ENCODE data around the gene RPE. TPM values are rescaled to one million over a fixed set of nuclear protein-coding genes. Genes with fewer than 3 reads are reported as not detected.

The RPE gene
- polyA plus RNA-seq, 1 donor (not counting 4 experiments of a cell fraction or from before 2014, with no cell fraction given), result 69.6 TPM

DNA sequence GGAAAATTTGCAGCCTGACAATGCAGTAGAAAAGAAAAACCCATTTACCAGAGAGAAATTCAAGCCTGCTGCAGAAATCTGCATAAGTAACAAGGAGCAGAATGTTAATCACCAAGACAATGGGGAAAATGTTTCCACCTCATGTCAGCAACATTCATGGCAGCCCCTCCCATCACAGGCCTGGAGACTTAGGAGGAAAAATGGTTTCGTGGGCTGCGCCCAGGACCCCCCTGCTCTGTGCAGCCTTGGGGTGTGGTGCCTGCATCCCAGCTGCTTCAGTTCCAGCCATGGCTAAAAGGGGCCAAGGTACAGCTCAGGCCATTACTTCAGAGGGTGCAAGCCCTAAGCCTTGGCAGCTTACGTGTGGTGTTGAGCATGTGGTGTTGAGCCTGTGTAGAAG is 53.4 kb downstream of the RPE start:
- H3K27me3 ChIP-seq (ENCODE audit: control insufficient read depth, extremely low read depth, insufficient read depth, low read length), result no peaks in the 10 kb centered on the region
- no peaks in the 10 kb centered on the region for H3K79me2 ChIP-seq (ENCODE audit: control insufficient read depth, insufficient read depth, low read length)
- H3K4me2 ChIP-seq (ENCODE audit: control insufficient read depth, extremely low read depth, insufficient read depth, low read depth, low read length), result no peak overlapping the region
- no peaks in the 10 kb centered on the region for H3K36me3 ChIP-seq (ENCODE audit: control insufficient read depth in 2 of 2, extremely low read depth in 1 of 2, insufficient read depth in 2 of 2, low read length in 2 of 2)
- H3K9me1 ChIP-seq (ENCODE audit: control insufficient read depth, extremely low read depth, insufficient read depth, low read length), result no peaks in the 10 kb centered on the region
- no peaks in the 10 kb centered on the region for H3K9me3 ChIP-seq (ENCODE audit: control insufficient read depth, low read depth, low read length)
- H3K27ac ChIP-seq (ENCODE audit: control insufficient read depth, insufficient read depth, low read length), result no peak overlapping the region
- no peak overlapping the region for H3K9ac ChIP-seq (ENCODE audit: control insufficient read depth, extremely low read depth, insufficient read depth, low read length)
- DNase-seq (ENCODE audit: low read depth, low spot score), result no peak
- H3K4me3 ChIP-seq (ENCODE audit: control insufficient read depth in 2 of 3, extremely low read depth in 1 of 3, insufficient read depth in 2 of 3, low read depth in 1 of 3, low read length in 3 of 3), result no peak overlapping the region
- no peak for FAIRE-seq
- no peaks in the 10 kb centered on the region for H4K20me1 ChIP-seq (ENCODE audit: control insufficient read depth, extremely low read depth, insufficient read depth, low read length)
- no peaks in the 10 kb centered on the region for H3K4me1 ChIP-seq (ENCODE audit: control insufficient read depth, extremely low read depth, insufficient read depth, low read length)
- no peak overlapping the region for H2AFZ ChIP-seq (ENCODE audit: control insufficient read depth, low read length)
- TF ChIP-seq, protein P1, sequence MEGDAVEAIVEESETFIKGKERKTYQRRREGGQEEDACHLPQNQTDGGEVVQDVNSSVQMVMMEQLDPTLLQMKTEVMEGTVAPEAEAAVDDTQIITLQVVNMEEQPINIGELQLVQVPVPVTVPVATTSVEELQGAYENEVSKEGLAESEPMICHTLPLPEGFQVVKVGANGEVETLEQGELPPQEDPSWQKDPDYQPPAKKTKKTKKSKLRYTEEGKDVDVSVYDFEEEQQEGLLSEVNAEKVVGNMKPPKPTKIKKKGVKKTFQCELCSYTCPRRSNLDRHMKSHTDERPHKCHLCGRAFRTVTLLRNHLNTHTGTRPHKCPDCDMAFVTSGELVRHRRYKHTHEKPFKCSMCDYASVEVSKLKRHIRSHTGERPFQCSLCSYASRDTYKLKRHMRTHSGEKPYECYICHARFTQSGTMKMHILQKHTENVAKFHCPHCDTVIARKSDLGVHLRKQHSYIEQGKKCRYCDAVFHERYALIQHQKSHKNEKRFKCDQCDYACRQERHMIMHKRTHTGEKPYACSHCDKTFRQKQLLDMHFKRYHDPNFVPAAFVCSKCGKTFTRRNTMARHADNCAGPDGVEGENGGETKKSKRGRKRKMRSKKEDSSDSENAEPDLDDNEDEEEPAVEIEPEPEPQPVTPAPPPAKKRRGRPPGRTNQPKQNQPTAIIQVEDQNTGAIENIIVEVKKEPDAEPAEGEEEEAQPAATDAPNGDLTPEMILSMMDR (optimal IDR thresholded peaks at IDR 0.05 in 1 of 3, IDR thresholded peaks at IDR 0.05 in 1 of 3, conservative IDR thresholded peaks at IDR 0.05 in 1 of 3; ENCODE audit: extremely low read depth in 1 of 3, insufficient read depth in 2 of 3, low read length in 3 of 3), result no peak
- no peak for TF ChIP-seq EZH2 (IDR thresholded peaks at IDR 0.05; ENCODE audit: low read length)
- dilution Hi-C loops (cut with MboI; ENCODE audit: extremely low pct_ligation_motif_present, low sequenced_read_pairs), result no loop called here

DNA sequence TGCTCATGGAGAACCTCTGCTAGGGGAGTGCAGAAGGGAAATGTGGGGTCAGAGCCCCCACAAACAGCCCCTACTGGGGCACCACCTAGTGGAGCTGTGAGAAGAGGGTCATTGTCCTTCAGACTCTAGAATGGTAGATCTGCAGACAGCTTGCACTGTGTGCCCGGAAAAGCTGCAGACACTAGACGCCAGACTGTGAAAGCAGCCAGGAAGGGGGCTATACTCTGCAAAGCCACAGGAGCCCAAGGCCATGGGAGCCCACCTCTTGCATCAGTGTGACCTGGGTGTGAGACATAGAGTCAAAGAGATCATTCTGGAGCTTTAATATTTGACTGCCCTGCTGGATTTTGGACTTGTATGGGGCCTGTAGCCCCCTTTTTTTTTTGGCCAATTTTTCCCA is 60.9 kb downstream of the RPE start:
- H4K20me1 ChIP-seq (ENCODE audit: control insufficient read depth, extremely low read depth, insufficient read depth, low read length), result no peaks in the 10 kb centered on the region
- no peak overlapping the region for H3K4me2 ChIP-seq (ENCODE audit: control insufficient read depth, extremely low read depth, insufficient read depth, low read depth, low read length)
- no peaks in the 10 kb centered on the region for H3K27me3 ChIP-seq (ENCODE audit: control insufficient read depth, extremely low read depth, insufficient read depth, low read length)
- H2AFZ ChIP-seq (ENCODE audit: control insufficient read depth, low read length), result no peak overlapping the region
- TF ChIP-seq, protein P1 (optimal IDR thresholded peaks at IDR 0.05 in 1 of 3, IDR thresholded peaks at IDR 0.05 in 1 of 3, conservative IDR thresholded peaks at IDR 0.05 in 1 of 3; ENCODE audit: extremely low read depth in 1 of 3, insufficient read depth in 2 of 3, low read length in 3 of 3), result no peak
- no peak for TF ChIP-seq EZH2 (IDR thresholded peaks at IDR 0.05; ENCODE audit: low read length)
- FAIRE-seq, result no peak
- no peaks in the 10 kb centered on the region for H3K9me1 ChIP-seq (ENCODE audit: control insufficient read depth, extremely low read depth, insufficient read depth, low read length)
- no peaks in the 10 kb centered on the region for H3K79me2 ChIP-seq (ENCODE audit: control insufficient read depth, insufficient read depth, low read length)
- H3K9me3 ChIP-seq (ENCODE audit: control insufficient read depth, low read depth, low read length), result no peaks in the 10 kb centered on the region
- DNase-seq (ENCODE audit: low read depth, low spot score), result no peak
- H3K36me3 ChIP-seq (ENCODE audit: control insufficient read depth in 2 of 2, extremely low read depth in 1 of 2, insufficient read depth in 2 of 2, low read length in 2 of 2), result no peaks in the 10 kb centered on the region
- H3K4me3 ChIP-seq (ENCODE audit: control insufficient read depth in 2 of 3, extremely low read depth in 1 of 3, insufficient read depth in 2 of 3, low read depth in 1 of 3, low read length in 3 of 3), result no peak overlapping the region
- dilution Hi-C loops (cut with MboI; ENCODE audit: extremely low pct_ligation_motif_present, low sequenced_read_pairs), result no loop called here
- H3K4me1 ChIP-seq (ENCODE audit: control insufficient read depth, extremely low read depth, insufficient read depth, low read length), result no peaks in the 10 kb centered on the region
- no peak overlapping the region for H3K27ac ChIP-seq (ENCODE audit: control insufficient read depth, insufficient read depth, low read length)
- H3K9ac ChIP-seq (ENCODE audit: control insufficient read depth, extremely low read depth, insufficient read depth, low read length), result no peak overlapping the region

Other genes starting within 250 kb of the RPE start
- gene UNC80, start 230.8 kb upstream of the RPE start, polyA plus RNA-seq, result 0.09 to 0.13 TPM (median 0.10 TPM) in 3 replicates
- 2.1 to 4.7 TPM (median 3.2 TPM) in 3 replicates for gene KANSL1L, start 168.8 kb downstream of the RPE start, polyA plus RNA-seq
- 0.03 to 0.17 TPM (median 0.10 TPM) in 3 replicates for gene ACADL, start 222.8 kb downstream of the RPE start, polyA plus RNA-seq